HCT116 (cell line): ENCODE results near the gene ZNF135.

ENCODE experiments used
- CTCF ChIP-seq, 3 experiments: fragments of 200-600 bp in 1 of 3; sonication (generic) in 1 of 3; IDR thresholded peaks in 2 of 3; conservative IDR thresholded peaks in 1 of 3; 2 replicates each; pipeline ENCODE4 v1.5.1; 2012 to 2017; ENCODE audit warnings: low read depth in 2 of 3, low read length in 2 of 3, antibody characterized with exemption in 1 of 3, borderline replicate concordance in 1 of 3, control low read depth in 1 of 3, mild to moderate bottlenecking in 1 of 3, mixed read lengths in 1 of 3, mixed run types in 1 of 3, moderate library complexity in 1 of 3; ENCODE audit not compliant: insufficient read depth in 1 of 3
- POLR2A ChIP-seq: IDR thresholded peaks from 2 replicates; pipeline ENCODE4 v1.7.0; 2011; ENCODE audit warnings: borderline replicate concordance; ENCODE audit not compliant: insufficient read depth, insufficient read length; ENCODE audit errors: extremely low read depth

GRCh38 chr19:58118979-58119733, 60.1 kb downstream of the ZNF135 start:
- TF ChIP-seq POLR2A (no peak), CTCF (IDR thresholded peaks at IDR 0.05 in 2 of 3, conservative IDR thresholded peaks at IDR 0.05 in 1 of 3; ENCODE audit: borderline replicate concordance in 1 of 3, insufficient read depth in 1 of 3, low read depth in 2 of 3, low read length in 2 of 3) (no peak)
